Measurements from ENCODE around the gene CLSTN1.

CLSTN1 gene

GRCh38 chr1:9872430-9873165, 48.8 kb upstream of the CLSTN1 start (continued):
- TF ChIP-seq, protein P1, sequence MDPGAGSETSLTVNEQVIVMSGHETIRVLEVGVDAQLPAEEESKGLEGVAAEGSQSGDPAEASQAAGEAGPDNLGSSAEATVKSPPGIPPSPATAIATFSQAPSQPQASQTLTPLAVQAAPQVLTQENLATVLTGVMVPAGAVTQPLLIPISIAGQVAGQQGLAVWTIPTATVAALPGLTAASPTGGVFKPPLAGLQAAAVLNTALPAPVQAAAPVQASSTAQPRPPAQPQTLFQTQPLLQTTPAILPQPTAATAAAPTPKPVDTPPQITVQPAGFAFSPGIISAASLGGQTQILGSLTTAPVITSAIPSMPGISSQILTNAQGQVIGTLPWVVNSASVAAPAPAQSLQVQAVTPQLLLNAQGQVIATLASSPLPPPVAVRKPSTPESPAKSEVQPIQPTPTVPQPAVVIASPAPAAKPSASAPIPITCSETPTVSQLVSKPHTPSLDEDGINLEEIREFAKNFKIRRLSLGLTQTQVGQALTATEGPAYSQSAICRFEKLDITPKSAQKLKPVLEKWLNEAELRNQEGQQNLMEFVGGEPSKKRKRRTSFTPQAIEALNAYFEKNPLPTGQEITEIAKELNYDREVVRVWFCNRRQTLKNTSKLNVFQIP (CRISPR knock-in tag; IDR thresholded peaks at IDR 0.05; ENCODE audit: borderline replicate concordance, low read depth), result no peak

- TF ChIP-seq, protein P1 (CRISPR knock-in tag; IDR thresholded peaks at IDR 0.05; ENCODE audit: borderline replicate concordance, low read depth), result no peak
- TF ChIP-seq TOX (CRISPR knock-in tag; IDR thresholded peaks at IDR 0.05; ENCODE audit: borderline replicate concordance) (no peak), ZNF70 (CRISPR knock-in tag; IDR thresholded peaks at IDR 0.05) (no peak), TCF4 (CRISPR knock-in tag; IDR thresholded peaks at IDR 0.05; ENCODE audit: borderline replicate concordance) (no peak), RARB (CRISPR knock-in tag; IDR thresholded peaks at IDR 0.05) (no peak), ZC3H10 (CRISPR knock-in tag; IDR thresholded peaks at IDR 0.05) (no peak), OSR1 (CRISPR knock-in tag; IDR thresholded peaks at IDR 0.05) (no peak), ZNF8 (CRISPR knock-in tag; IDR thresholded peaks at IDR 0.05) (no peak), BACH2 (CRISPR knock-in tag; IDR thresholded peaks at IDR 0.05; ENCODE audit: borderline replicate concordance) (no peak), ZFP30 (CRISPR knock-in tag; IDR thresholded peaks at IDR 0.05) (no peak), ZFP3 (CRISPR knock-in tag; IDR thresholded peaks at IDR 0.05) (no peak), ESRRG (CRISPR knock-in tag; IDR thresholded peaks at IDR 0.05) (no peak), ARNTL (CRISPR knock-in tag; IDR thresholded peaks at IDR 0.05; ENCODE audit: borderline replicate concordance, low read depth) (no peak), PPARA (CRISPR knock-in tag; IDR thresholded peaks at IDR 0.05; ENCODE audit: borderline replicate concordance) (no peak), SNAI2 (CRISPR knock-in tag; IDR thresholded peaks at IDR 0.05) (no peak), ISL1 (CRISPR knock-in tag; IDR thresholded peaks at IDR 0.05) (no peak), ZNF565 (CRISPR knock-in tag; conservative IDR thresholded peaks at IDR 0.05; ENCODE audit: low read depth) (no peak)
- TF ChIP-seq, protein P2, sequence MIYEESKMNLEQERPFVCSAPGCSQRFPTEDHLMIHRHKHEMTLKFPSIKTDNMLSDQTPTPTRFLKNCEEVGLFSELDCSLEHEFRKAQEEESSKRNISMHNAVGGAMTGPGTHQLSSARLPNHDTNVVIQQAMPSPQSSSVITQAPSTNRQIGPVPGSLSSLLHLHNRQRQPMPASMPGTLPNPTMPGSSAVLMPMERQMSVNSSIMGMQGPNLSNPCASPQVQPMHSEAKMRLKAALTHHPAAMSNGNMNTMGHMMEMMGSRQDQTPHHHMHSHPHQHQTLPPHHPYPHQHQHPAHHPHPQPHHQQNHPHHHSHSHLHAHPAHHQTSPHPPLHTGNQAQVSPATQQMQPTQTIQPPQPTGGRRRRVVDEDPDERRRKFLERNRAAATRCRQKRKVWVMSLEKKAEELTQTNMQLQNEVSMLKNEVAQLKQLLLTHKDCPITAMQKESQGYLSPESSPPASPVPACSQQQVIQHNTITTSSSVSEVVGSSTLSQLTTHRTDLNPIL (CRISPR knock-in tag; IDR thresholded peaks at IDR 0.05; ENCODE audit: low read depth), result no peak
- TF ChIP-seq, protein P3, sequence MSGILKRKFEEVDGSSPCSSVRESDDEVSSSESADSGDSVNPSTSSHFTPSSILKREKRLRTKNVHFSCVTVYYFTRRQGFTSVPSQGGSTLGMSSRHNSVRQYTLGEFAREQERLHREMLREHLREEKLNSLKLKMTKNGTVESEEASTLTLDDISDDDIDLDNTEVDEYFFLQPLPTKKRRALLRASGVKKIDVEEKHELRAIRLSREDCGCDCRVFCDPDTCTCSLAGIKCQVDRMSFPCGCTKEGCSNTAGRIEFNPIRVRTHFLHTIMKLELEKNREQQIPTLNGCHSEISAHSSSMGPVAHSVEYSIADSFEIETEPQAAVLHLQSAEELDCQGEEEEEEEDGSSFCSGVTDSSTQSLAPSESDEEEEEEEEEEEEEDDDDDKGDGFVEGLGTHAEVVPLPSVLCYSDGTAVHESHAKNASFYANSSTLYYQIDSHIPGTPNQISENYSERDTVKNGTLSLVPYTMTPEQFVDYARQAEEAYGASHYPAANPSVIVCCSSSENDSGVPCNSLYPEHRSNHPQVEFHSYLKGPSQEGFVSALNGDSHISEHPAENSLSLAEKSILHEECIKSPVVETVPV (CRISPR knock-in tag; IDR thresholded peaks at IDR 0.05), result no peak
- TF ChIP-seq, protein P4, sequence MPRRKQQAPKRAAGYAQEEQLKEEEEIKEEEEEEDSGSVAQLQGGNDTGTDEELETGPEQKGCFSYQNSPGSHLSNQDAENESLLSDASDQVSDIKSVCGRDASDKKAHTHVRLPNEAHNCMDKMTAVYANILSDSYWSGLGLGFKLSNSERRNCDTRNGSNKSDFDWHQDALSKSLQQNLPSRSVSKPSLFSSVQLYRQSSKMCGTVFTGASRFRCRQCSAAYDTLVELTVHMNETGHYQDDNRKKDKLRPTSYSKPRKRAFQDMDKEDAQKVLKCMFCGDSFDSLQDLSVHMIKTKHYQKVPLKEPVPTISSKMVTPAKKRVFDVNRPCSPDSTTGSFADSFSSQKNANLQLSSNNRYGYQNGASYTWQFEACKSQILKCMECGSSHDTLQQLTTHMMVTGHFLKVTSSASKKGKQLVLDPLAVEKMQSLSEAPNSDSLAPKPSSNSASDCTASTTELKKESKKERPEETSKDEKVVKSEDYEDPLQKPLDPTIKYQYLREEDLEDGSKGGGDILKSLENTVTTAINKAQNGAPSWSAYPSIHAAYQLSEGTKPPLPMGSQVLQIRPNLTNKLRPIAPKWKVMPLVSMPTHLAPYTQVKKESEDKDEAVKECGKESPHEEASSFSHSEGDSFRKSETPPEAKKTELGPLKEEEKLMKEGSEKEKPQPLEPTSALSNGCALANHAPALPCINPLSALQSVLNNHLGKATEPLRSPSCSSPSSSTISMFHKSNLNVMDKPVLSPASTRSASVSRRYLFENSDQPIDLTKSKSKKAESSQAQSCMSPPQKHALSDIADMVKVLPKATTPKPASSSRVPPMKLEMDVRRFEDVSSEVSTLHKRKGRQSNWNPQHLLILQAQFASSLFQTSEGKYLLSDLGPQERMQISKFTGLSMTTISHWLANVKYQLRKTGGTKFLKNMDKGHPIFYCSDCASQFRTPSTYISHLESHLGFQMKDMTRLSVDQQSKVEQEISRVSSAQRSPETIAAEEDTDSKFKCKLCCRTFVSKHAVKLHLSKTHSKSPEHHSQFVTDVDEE (CRISPR knock-in tag; IDR thresholded peaks at IDR 0.05), result no peak
- ATAC-seq, result no peak
Observed at GRCh38 chr1:9871707-9872425, 48.1 kb upstream of the CLSTN1 start.

- ATAC-seq, result no peak
- TF ChIP-seq PATZ1 (CRISPR knock-in tag; IDR thresholded peaks at IDR 0.05; ENCODE audit: borderline replicate concordance) (no peak), ESRRG (CRISPR knock-in tag; IDR thresholded peaks at IDR 0.05) (no peak), ZC3H10 (CRISPR knock-in tag; IDR thresholded peaks at IDR 0.05) (no peak), TOX (CRISPR knock-in tag; IDR thresholded peaks at IDR 0.05; ENCODE audit: borderline replicate concordance) (no peak), RARB (CRISPR knock-in tag; IDR thresholded peaks at IDR 0.05) (no peak), BACH2 (CRISPR knock-in tag; IDR thresholded peaks at IDR 0.05; ENCODE audit: borderline replicate concordance) (no peak), CSDC2 (CRISPR knock-in tag; IDR thresholded peaks at IDR 0.05) (no peak), SNAI2 (CRISPR knock-in tag; IDR thresholded peaks at IDR 0.05) (no peak)
Observed at GRCh38 chr1:9871021-9871420, 47.3 kb upstream of the CLSTN1 start.
